ENCODE results near the gene SOS1.
"Not testable (repeated sequence)": the region's sequence is repeated elsewhere in the genome, so short reads cannot be mapped to it uniquely, and the experiment has no call there.

DNA sequence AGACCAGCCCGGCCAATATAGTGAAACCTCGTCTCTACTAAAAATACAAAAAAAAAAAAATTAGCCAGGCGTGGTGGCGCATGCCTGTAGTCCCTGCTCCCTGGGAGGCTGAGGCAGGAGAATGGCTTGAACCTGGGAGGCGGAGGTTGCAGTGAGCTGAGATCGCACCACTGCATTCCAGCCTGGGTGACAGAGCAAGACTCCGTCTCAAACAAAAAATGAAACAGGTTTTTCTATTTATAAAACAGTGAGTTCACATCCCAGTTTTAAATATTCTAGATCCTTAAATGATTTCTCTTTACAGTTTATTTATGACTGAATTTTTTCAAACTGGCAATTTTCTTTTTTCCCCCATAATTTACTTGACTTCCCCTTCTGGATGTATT, 20.1 kb upstream of the SOS1 start:
- TF ChIP-seq, protein P1, sequence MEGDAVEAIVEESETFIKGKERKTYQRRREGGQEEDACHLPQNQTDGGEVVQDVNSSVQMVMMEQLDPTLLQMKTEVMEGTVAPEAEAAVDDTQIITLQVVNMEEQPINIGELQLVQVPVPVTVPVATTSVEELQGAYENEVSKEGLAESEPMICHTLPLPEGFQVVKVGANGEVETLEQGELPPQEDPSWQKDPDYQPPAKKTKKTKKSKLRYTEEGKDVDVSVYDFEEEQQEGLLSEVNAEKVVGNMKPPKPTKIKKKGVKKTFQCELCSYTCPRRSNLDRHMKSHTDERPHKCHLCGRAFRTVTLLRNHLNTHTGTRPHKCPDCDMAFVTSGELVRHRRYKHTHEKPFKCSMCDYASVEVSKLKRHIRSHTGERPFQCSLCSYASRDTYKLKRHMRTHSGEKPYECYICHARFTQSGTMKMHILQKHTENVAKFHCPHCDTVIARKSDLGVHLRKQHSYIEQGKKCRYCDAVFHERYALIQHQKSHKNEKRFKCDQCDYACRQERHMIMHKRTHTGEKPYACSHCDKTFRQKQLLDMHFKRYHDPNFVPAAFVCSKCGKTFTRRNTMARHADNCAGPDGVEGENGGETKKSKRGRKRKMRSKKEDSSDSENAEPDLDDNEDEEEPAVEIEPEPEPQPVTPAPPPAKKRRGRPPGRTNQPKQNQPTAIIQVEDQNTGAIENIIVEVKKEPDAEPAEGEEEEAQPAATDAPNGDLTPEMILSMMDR (conservative IDR thresholded peaks at IDR 0.05 in 1 of 2, IDR thresholded peaks at IDR 0.05 in 1 of 2; ENCODE audit: low read depth in 1 of 2, low read length in 2 of 2) = not testable (repeated sequence)
- not testable (repeated sequence) for TF ChIP-seq EZH2 (IDR thresholded peaks at IDR 0.05; ENCODE audit: low read length, missing control alignments)

Measured in fibroblast of lung (primary cell).